DOHH2 (cell line): ENCODE results near the gene MSRB3.

Experiments
- H3F3A ChIP-seq: fragments of 200-600 bp; sonication (generic), shearing (Covaris generic); 2 replicates; pipeline ENCODE4 v1.6.0; 2016; ENCODE audit warnings: antibody characterized with exemption, mild to moderate bottlenecking; ENCODE audit not compliant: control insufficient read depth, insufficient read depth
- H3K27ac ChIP-seq: fragments of 200-600 bp; sonication (generic); 2 replicates; pipeline ENCODE4 v1.5.1; 2014; ENCODE audit warnings: low read depth, mild to moderate bottlenecking, low read length, moderate library complexity
- H3K27me3 ChIP-seq: fragments of 200-600 bp; sonication (generic); 2 replicates; pipeline ENCODE4 v1.6.1; 2014; ENCODE audit warnings: mild to moderate bottlenecking, low read length, mixed read lengths; ENCODE audit not compliant: control insufficient read depth
- H3K36me3 ChIP-seq: fragments of 200-600 bp; sonication (generic); 2 replicates; pipeline ENCODE4 v1.6.1; 2014; ENCODE audit warnings: mild to moderate bottlenecking, low read length, moderate library complexity, mixed read lengths; ENCODE audit not compliant: control insufficient read depth
- H3K4me1 ChIP-seq: fragments of 200-600 bp; sonication (generic); 2 replicates; pipeline ENCODE4 v1.6.1; 2014; ENCODE audit warnings: mild to moderate bottlenecking, low read length, mixed read lengths; ENCODE audit not compliant: control insufficient read depth
- H3K4me2 ChIP-seq: fragments of 200-600 bp; sonication (generic); 2 replicates; pipeline ENCODE4 v1.6.0; 2014; ENCODE audit warnings: mild to moderate bottlenecking, low read length, moderate library complexity
- H3K4me3 ChIP-seq: fragments of 200-600 bp; sonication (generic); 2 replicates; pipeline ENCODE4 v1.5.1; 2014; ENCODE audit warnings: mild to moderate bottlenecking, low read length, mixed read lengths
- H3K79me2 ChIP-seq: fragments of 200-600 bp; sonication (generic); 2 replicates; pipeline ENCODE4 v1.6.1; 2014; ENCODE audit warnings: mild to moderate bottlenecking, low read length, mixed read lengths; ENCODE audit not compliant: control insufficient read depth
- H3K9me2 ChIP-seq: fragments of 200-600 bp; sonication (generic); replicated peaks from 2 replicates; pipeline ENCODE4 v1.6.1; 2014; ENCODE audit warnings: mild to moderate bottlenecking, low read length, mixed read lengths; ENCODE audit not compliant: control insufficient read depth
- H3K9me3 ChIP-seq: fragments of 200-600 bp; sonication (generic); 2 replicates; pipeline ENCODE4 v1.6.1; 2014; ENCODE audit warnings: antibody characterized with exemption, low read length, mixed read lengths; ENCODE audit not compliant: control insufficient read depth, insufficient read depth
- H4K20me1 ChIP-seq: fragments of 200-600 bp; sonication (generic); 2 replicates; pipeline ENCODE4 v1.6.0; 2014; ENCODE audit warnings: low read depth, mild to moderate bottlenecking, antibody characterized with exemption, low read length, moderate library complexity; ENCODE audit not compliant: control insufficient read depth, insufficient read depth
- EZH2phosphoT487 ChIP-seq: fragments of 200-600 bp; sonication (generic); IDR thresholded peaks from 2 replicates; pipeline ENCODE4 v1.6.1; 2017; ENCODE audit warnings: borderline replicate concordance, mild to moderate bottlenecking, antibody characterized with exemption, low read length, moderate library complexity, mixed read lengths
- TF ChIP-seq, protein P1 (sequence below): fragments of 200-600 bp; sonication (generic); IDR thresholded peaks from one replicate; pipeline ENCODE4 v1.5.1; 2014; ENCODE audit warnings: antibody characterized with exemption, mild to moderate bottlenecking, low read depth, low read length; ENCODE audit not compliant: poor library complexity, severe bottlenecking

The MSRB3 gene

GRCh38 chr12:65334521-65334920, 56.0 kb downstream of the MSRB3 start:
- Histone ChIP-seq H3K9me3 (no peaks in the 10 kb centered on the region), H3K4me2 (no peak overlapping the region), H3K27me3 (no peaks in the 10 kb centered on the region), H3K4me3 (no peak overlapping the region), H3K4me1 (no peaks in the 10 kb centered on the region), H3K36me3 (no peaks in the 10 kb centered on the region), H3K79me2 (no peaks in the 10 kb centered on the region), H3F3A (no peaks in the 10 kb centered on the region), H4K20me1 (no peaks in the 10 kb centered on the region), H3K27ac (no peak overlapping the region), H3K9me2 (no peaks in the 10 kb centered on the region)
- TF ChIP-seq, protein P1, sequence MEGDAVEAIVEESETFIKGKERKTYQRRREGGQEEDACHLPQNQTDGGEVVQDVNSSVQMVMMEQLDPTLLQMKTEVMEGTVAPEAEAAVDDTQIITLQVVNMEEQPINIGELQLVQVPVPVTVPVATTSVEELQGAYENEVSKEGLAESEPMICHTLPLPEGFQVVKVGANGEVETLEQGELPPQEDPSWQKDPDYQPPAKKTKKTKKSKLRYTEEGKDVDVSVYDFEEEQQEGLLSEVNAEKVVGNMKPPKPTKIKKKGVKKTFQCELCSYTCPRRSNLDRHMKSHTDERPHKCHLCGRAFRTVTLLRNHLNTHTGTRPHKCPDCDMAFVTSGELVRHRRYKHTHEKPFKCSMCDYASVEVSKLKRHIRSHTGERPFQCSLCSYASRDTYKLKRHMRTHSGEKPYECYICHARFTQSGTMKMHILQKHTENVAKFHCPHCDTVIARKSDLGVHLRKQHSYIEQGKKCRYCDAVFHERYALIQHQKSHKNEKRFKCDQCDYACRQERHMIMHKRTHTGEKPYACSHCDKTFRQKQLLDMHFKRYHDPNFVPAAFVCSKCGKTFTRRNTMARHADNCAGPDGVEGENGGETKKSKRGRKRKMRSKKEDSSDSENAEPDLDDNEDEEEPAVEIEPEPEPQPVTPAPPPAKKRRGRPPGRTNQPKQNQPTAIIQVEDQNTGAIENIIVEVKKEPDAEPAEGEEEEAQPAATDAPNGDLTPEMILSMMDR, result no peak
- no peak for TF ChIP-seq EZH2phosphoT487

DNA sequence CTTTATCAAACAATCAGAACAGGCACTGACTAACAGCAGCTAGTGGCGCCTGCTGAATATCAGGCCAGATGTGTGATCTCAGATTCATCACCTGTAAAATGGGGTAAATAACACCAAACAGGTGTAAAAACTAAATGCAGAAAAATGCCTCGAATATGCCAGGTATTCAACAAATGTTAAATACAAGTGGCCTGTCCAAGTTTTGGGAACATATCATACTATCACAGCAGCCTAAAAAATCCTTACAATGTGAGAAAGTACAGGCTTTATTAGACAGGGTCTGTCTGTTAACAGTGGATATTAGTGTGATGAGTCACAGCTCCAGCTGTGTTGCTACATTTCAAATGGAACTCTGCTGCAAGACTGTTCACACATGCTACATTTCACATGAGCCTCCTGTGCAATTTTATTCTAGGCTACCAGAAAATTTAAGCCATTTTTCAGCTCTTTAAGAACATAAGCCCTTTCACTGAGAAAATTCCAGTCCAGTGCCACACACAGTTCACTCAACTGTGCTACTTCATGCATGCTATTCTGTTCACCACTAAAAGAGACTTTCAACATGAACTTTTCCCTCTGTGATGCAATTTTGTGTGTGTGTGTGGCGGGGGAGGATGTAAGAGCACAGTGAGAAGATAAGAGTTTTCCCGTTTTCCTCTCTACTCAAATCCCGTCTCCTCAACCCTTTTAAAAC, 56.7 kb downstream of the MSRB3 start:
- Histone ChIP-seq H3F3A (no peaks in the 10 kb centered on the region), H3K27ac (no peak overlapping the region), H3K79me2 (no peaks in the 10 kb centered on the region), H3K36me3 (no peaks in the 10 kb centered on the region), H3K27me3 (no peaks in the 10 kb centered on the region), H4K20me1 (no peaks in the 10 kb centered on the region), H3K4me3 (no peak overlapping the region), H3K9me2 (no peaks in the 10 kb centered on the region), H3K9me3 (no peaks in the 10 kb centered on the region), H3K4me2 (no peak overlapping the region), H3K4me1 (no peaks in the 10 kb centered on the region)
- TF ChIP-seq, protein P1, result no peak
- no peak for TF ChIP-seq EZH2phosphoT487

DNA sequence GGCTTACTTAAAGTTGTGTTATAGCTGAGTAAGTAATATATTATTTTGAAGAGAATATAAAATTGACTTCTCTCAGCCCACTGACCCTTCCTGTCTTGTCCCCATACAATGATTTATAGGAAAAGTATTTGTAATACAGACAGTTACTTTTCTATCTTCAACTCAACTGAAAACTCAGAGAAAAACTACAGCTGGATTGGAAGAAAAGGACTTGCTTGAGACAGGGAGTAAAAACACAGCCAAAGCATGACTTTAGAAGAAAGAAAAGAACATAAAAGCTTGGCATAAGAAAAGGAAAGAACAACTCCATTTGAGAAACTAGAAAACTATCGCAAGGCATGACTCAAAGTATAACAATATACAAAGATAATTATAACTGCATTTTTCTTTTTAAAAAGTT, 57.5 kb downstream of the MSRB3 start:
- Histone ChIP-seq H3K27me3 (no peaks in the 10 kb centered on the region), H3K4me1 (no peaks in the 10 kb centered on the region), H3F3A (no peaks in the 10 kb centered on the region), H3K27ac (no peak overlapping the region), H3K4me2 (no peak overlapping the region), H3K79me2 (no peaks in the 10 kb centered on the region), H3K36me3 (no peaks in the 10 kb centered on the region), H3K4me3 (no peak overlapping the region), H3K9me3 (no peaks in the 10 kb centered on the region), H3K9me2 (no peaks in the 10 kb centered on the region), H4K20me1 (no peaks in the 10 kb centered on the region)
- TF ChIP-seq, protein P1, result no peak
- no peak for TF ChIP-seq EZH2phosphoT487
